Measurements from ENCODE around the gene SERPINI2.

DNA sequence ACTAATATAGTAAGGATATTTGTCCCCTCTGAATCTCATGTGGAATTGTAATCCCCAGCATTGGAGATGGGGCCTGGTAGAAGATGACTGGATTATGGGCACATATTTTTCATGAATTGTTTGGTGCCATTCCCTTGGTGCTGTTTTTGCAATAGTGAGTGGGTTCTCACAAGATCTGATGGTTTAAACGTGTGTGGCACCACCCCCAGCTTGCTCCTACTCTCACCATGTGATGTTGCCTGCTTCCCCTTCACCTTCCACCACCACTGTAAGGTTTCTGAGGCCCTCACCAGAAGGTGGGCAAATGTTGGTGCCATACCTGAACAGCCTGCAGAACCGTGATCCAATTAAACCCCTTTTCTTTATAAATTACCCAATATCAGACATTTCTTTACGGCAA is 28.1 kb upstream of the SERPINI2 start:
- TF ChIP-seq, protein P1, sequence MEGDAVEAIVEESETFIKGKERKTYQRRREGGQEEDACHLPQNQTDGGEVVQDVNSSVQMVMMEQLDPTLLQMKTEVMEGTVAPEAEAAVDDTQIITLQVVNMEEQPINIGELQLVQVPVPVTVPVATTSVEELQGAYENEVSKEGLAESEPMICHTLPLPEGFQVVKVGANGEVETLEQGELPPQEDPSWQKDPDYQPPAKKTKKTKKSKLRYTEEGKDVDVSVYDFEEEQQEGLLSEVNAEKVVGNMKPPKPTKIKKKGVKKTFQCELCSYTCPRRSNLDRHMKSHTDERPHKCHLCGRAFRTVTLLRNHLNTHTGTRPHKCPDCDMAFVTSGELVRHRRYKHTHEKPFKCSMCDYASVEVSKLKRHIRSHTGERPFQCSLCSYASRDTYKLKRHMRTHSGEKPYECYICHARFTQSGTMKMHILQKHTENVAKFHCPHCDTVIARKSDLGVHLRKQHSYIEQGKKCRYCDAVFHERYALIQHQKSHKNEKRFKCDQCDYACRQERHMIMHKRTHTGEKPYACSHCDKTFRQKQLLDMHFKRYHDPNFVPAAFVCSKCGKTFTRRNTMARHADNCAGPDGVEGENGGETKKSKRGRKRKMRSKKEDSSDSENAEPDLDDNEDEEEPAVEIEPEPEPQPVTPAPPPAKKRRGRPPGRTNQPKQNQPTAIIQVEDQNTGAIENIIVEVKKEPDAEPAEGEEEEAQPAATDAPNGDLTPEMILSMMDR (IDR thresholded peaks at IDR 0.05 in 4 of 5, conservative IDR thresholded peaks at IDR 0.05 in 1 of 5) = no peak
- no peak for TF ChIP-seq POLR2A (IDR thresholded peaks at IDR 0.05)
